Osteocyte (in vitro differentiated cells): Measurements from ENCODE around the gene SLC5A10. TPM values are rescaled to one million over a fixed set of nuclear protein-coding genes. Genes with fewer than 3 reads are reported as not detected.
"Not testable (repeated sequence)": the region's sequence is repeated elsewhere in the genome, so short reads cannot be mapped to it uniquely, and the experiment has no call there.

Experiments
- DNase-seq: peaks from one replicate; pipeline ENCODE4 v3.0.0; 2021; ENCODE audit warnings: mixed read lengths; ENCODE audit not compliant: unreplicated experiment; ENCODE audit errors: extremely low spot score
- H3K27ac Mint-ChIP-seq: one replicate; pipeline ENCODE4 v1.8.0; 2021; ENCODE audit warnings: mild to moderate bottlenecking, mixed read lengths; ENCODE audit not compliant: unreplicated experiment
- H3K27me3 Mint-ChIP-seq: one replicate; pipeline ENCODE4 v1.8.0; 2021; ENCODE audit warnings: mixed read lengths; ENCODE audit not compliant: unreplicated experiment
- H3K36me3 Mint-ChIP-seq: one replicate; pipeline ENCODE4 v1.8.0; 2021; ENCODE audit warnings: mixed read lengths; ENCODE audit not compliant: unreplicated experiment
- H3K4me1 Mint-ChIP-seq: one replicate; pipeline ENCODE4 v1.8.0; 2021; ENCODE audit warnings: mixed read lengths; ENCODE audit not compliant: unreplicated experiment
- H3K4me3 Mint-ChIP-seq: one replicate; pipeline ENCODE4 v1.8.0; 2021; ENCODE audit warnings: mild to moderate bottlenecking, moderate library complexity, mixed read lengths; ENCODE audit not compliant: unreplicated experiment
- H3K9me3 Mint-ChIP-seq: one replicate; pipeline ENCODE4 v1.8.0; 2021; ENCODE audit warnings: mixed read lengths; ENCODE audit not compliant: unreplicated experiment
- total RNA-seq: library from RNA; stranded (reverse); gene quantifications from 2 replicates; pipeline ENCODE4 v1.2.1, GENCODE V29; 2021
- TF ChIP-seq, protein P1 (sequence below): fragments of 200-600 bp; sonication (generic); IDR thresholded peaks from 2 replicates; pipeline ENCODE4 v1.5.0; 2021; ENCODE audit warnings: antibody characterized with exemption, mild to moderate bottlenecking, moderate library complexity

SLC5A10 gene
- total RNA-seq, 1 donor from 2014 or later: not detected

DNA sequence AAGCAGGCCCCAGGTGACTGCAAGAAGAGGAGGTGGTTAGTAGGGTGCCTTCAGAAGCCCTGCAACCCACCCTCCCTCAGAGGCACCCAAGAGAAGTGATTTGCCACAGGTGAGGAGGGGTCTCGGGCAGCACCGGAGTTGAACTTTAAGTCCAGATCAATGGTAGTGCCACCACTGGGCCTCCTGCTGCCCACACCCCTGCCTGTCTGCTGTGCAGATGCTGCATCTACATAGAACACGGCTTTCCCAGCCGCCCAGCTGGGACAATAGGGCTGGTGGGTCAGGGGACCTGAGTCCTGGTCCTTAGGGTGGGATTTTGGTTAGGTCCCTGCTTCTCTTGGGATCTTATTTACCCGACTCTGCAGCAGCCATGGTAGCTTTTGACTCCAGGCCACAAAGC is 70.2 kb downstream of the SLC5A10 start:
- no peaks in the 10 kb centered on the region for H3K27me3 Mint-ChIP-seq
- DNase-seq: no peak
- peaks cover 1% of the 10 kb centered on the region for H3K4me1 Mint-ChIP-seq

DNA sequence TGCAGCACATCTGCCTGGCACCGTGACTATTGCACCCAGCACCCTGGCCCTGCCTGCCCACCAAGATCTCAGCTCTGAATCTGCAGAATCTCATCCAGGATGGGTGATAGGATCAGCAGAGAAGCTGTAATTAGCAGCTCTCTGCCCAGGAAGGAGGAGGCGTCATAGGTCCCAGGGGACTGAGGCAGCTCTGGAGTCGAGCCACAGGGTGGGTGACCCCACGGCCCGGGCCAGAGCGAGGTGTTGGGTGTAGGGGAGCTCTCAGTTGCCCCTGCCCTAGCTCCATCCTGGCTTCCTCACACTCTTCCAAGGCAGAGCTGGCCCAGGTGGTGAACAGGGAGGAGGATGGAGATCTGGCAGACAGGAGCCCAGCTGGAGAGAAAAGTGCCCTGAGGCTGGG is 70.8 kb downstream of the SLC5A10 start:
- DNase-seq: no peak
- no peaks in the 10 kb centered on the region for H3K36me3 Mint-ChIP-seq
- no peak overlapping the region for H3K4me3 Mint-ChIP-seq
- H3K27ac Mint-ChIP-seq: no peak overlapping the region
- TF ChIP-seq, protein P1, sequence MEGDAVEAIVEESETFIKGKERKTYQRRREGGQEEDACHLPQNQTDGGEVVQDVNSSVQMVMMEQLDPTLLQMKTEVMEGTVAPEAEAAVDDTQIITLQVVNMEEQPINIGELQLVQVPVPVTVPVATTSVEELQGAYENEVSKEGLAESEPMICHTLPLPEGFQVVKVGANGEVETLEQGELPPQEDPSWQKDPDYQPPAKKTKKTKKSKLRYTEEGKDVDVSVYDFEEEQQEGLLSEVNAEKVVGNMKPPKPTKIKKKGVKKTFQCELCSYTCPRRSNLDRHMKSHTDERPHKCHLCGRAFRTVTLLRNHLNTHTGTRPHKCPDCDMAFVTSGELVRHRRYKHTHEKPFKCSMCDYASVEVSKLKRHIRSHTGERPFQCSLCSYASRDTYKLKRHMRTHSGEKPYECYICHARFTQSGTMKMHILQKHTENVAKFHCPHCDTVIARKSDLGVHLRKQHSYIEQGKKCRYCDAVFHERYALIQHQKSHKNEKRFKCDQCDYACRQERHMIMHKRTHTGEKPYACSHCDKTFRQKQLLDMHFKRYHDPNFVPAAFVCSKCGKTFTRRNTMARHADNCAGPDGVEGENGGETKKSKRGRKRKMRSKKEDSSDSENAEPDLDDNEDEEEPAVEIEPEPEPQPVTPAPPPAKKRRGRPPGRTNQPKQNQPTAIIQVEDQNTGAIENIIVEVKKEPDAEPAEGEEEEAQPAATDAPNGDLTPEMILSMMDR: no peak
- H3K9me3 Mint-ChIP-seq: no peaks in the 10 kb centered on the region
- H3K4me1 Mint-ChIP-seq: peaks cover 1% of the 10 kb centered on the region
- H3K27me3 Mint-ChIP-seq: no peaks in the 10 kb centered on the region

More for the DNA sequence above, 70.2 kb downstream of the SLC5A10 start:
- TF ChIP-seq, protein P1: no peak
- H3K9me3 Mint-ChIP-seq: no peaks in the 10 kb centered on the region
- H3K36me3 Mint-ChIP-seq: no peaks in the 10 kb centered on the region
- H3K27ac Mint-ChIP-seq: no peak overlapping the region
- no peak overlapping the region for H3K4me3 Mint-ChIP-seq

DNA sequence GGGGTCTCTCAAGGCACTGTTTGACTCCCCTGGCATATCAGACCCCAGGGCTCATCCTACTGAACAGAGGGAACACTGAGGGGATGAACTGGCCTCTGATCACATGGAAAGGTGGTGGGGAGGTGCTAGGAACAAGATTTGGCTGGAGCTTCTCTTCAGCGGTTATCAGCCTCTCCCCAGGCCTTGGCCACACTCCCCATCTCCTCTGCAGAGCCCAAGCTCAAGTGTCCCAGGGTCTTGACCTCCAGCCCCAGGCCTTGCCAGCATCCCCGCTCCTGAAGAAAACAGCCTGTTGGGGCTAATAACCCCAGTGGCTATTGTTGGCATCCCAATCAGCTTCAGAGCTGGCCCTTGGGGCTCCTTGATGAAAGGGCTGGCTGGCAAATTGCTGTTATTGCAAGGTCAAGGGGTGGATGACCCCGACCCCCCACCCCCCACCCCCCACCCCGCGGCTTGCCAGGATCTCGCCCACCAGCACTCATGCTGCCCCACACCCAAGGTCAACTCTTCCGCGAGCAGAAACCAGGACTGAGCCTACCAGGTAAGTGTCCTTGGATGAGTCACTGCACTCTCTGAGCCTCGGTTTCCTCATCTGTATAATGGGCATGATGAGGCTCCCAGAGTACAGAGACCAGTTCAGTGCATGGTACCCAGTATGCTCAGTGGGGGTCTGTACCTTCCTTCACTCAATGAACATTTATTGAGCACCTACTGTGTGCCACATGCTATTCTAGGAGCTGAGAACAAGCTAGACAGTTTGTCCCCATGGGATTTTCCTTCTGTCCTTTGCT is 71.4 kb downstream of the SLC5A10 start:
- Mint-ChIP-seq H3K4me1 (peaks cover 1% of the 10 kb centered on the region), H3K27me3 (no peaks in the 10 kb centered on the region), H3K27ac (no peak overlapping the region), H3K4me3 (no peak overlapping the region), H3K36me3 (no peaks in the 10 kb centered on the region), H3K9me3 (no peaks in the 10 kb centered on the region)
- TF ChIP-seq, protein P1: no peak
- no peak for DNase-seq

DNA sequence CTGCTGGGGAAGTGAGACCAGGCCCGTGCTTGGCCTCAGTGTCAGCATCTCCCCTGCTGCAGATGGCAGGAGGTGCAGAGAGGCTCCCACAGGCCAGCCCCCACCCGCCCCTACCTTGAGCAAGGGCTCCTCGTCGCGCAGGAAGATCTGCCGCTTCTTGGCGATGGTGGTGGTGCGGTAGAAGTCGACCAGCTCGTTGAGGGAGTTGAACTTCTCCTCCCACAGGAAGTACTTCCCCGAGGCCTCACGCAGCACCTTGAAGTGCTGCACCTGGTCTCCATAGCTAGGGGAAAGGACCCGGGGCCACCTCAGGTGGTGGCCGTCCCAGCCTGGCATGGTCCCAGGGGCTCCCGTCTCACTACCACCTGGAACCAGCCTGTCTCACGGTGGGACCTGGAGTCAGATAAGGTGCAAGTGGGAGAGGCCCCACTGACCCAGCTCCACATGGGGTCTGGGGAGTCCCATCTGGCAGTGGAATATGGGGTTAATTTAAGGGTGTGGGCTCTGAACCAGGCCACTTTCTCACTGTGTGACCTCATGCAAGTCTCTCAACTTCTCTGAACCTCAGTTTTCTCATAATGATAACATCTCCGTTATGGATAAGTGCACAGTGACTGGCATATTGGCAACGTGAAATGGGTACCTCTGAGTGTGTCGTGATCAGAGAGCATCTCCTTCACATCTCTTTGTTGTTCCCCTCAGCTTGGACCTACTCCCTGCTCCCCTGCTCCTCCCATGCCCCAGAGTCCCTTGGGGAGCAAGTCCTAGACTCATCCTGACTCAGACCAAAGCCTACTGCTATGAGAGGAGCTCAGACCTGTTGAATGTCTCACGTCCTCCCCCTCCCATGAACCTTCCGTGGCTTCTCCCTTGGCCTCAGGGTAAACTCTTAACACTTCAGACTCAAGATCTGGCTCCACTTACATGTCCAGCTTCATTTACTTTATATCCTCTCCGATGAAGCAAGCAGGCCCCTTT is 72.4 kb downstream of the SLC5A10 start:
- Mint-ChIP-seq H3K4me3 (no peak overlapping the region), H3K27me3 (no peaks in the 10 kb centered on the region), H3K36me3 (no peaks in the 10 kb centered on the region), H3K27ac (no peak overlapping the region), H3K9me3 (no peaks in the 10 kb centered on the region), H3K4me1 (no peaks in the 10 kb centered on the region)
- DNase-seq: no peak
- TF ChIP-seq, protein P1: no peak

DNA sequence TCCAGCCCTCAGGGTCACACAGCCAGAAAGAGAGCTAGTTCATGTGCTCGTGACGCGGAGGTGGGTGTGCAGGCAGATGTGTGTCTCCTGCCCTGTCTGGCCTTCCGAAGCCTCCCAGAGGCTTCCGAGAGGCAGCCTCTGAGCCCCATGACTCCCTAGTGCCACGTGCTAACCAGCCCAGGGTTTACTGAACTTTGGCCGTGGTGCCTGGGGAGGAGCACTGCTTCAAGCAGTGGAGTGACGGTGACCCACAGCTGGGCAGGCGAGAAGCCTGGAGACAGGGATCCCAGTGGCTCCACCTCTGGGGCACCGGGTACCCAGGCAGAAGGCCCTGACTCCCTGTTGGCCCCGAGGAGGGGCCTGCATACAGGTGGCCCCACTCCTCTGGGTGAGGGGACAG is 76.7 kb downstream of the SLC5A10 start:
- not testable (repeated sequence) for H3K36me3 Mint-ChIP-seq, H3K9me3 Mint-ChIP-seq, H3K4me3 Mint-ChIP-seq, H3K27ac Mint-ChIP-seq, DNase-seq, H3K4me1 Mint-ChIP-seq, H3K27me3 Mint-ChIP-seq

DNA sequence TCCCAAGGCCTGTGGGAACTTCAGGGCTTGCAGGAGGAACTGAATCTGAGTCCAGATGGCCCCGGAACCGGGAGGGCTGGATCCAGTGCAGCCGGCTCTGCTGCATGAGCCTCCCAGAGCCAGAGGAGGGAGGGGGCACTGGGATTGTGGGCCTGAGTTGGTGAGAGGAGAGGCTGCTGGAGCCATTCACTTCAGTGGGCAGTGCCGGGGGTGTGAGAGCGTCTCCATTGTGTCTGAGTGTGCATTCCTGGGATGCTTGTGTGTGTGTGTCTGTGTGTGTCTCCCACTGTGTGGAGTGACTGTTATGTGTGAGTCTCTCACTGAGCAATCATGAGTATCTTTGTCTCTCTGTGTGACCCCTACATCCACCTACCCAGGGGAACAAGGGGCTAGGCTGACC is 77.8 kb downstream of the SLC5A10 start:
- not testable (repeated sequence) for DNase-seq, H3K9me3 Mint-ChIP-seq, H3K4me3 Mint-ChIP-seq

DNA sequence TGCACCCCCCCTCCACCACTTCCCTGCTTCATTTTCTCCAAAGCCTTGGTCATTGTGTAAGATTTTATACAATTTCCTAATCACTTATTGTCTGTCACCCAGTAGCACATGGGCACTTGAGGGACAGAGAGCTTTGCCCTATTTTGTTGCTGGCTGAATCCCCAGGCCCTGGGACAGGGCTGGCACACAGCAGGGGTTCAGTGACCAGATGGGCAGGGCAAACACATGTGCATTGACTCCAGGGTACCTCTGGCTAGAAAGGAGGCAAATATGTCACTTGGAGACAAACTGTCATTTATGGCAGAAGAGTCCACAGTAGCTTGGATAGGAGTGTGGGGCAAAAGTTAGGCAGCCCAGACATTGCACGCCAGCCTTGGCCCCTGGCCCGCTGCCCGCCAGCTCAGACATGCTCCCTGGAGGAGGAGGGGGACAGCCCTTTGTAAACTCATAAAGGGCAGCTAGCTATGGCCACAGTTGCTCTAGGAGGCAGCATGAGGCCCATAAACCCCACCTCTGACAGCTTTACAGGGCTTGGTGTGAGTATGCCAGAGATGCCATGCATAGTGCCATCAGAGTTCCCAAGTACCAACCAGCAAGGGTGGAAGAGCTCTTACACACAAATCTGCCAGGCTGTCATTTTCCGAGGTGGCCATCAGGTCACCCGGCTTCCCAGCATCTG is 78.9 kb downstream of the SLC5A10 start:
- H3K27me3 Mint-ChIP-seq, H3K27ac Mint-ChIP-seq, DNase-seq, H3K4me1 Mint-ChIP-seq, H3K36me3 Mint-ChIP-seq, H3K4me3 Mint-ChIP-seq, H3K9me3 Mint-ChIP-seq: not testable (repeated sequence)

More for the DNA sequence above, 77.8 kb downstream of the SLC5A10 start:
- H3K36me3 Mint-ChIP-seq, H3K27me3 Mint-ChIP-seq, H3K4me1 Mint-ChIP-seq, H3K27ac Mint-ChIP-seq: not testable (repeated sequence)
